A549 treated with AZD9567 at 1 μM for 4 hours (cell line): ENCODE measurements around the gene BCL11A. TPM values are rescaled to one million over a fixed set of nuclear protein-coding genes. Genes with fewer than 3 reads are reported as not detected.

ENCODE experiments used
- total RNA-seq: library from RNA; stranded (reverse); fragments of 200-300 nt; extraction: Qiagen RNA extraction; gene quantifications from 5 replicates; pipeline ENCODE4 v1.2.3, GENCODE V29; 2022; ENCODE audit not compliant: insufficient read depth

Gene BCL11A
- 0.07 to 0.29 TPM (median 0.15 TPM) in 4 of 5 replicates, not detected in the other for total RNA-seq

GRCh38 chr2:60553495-60554073 is at the start of gene BCL11A:
TSS of gene BCL11A (minus strand) at chr2:60553654. CDS start at chr2:60553270, 384 bp downstream.

Other genes starting within 250 kb of the BCL11A start
- gene PAPOLG, start 202.6 kb upstream of the BCL11A start, total RNA-seq, result 8.1 to 30.1 TPM (median 9.5 TPM) in 5 replicates